K562 (cell line): ENCODE measurements around the gene YTHDF1. TPM values are rescaled to one million over a fixed set of nuclear protein-coding genes. Genes with fewer than 3 reads are reported as not detected.
"Not testable (repeated sequence)": the region's sequence is repeated elsewhere in the genome, so short reads cannot be mapped to it uniquely, and the experiment has no call there.

ENCODE experiments used
- ATAC-seq: fragments of 200-7000 bp; cut with Tn5 transposase; 3 replicates; pipeline ENCODE4 v1.9.1; 2020; ENCODE audit warnings: moderate library complexity
- BruUV-seq: library from RNA; stranded (reverse); fragments of 400-500 nt; replicated peaks from 2 replicates; lab custom pipeline; 2021; lab: Mats Ljungman, UMichigan
- CTCF ChIA-PET: fragments of 300-600 bp; formaldehyde crosslinking; extraction: SDS; loops from one replicate; lab custom pipeline; 2021; ENCODE audit warnings: low intra/inter-chr PET ratio; lab: Yijun Ruan, JAX
- POLR2A ChIA-PET: fragments of 300-600, 350-650 bp; sonication (Branson Sonifier 250); formaldehyde crosslinking; extraction: SDS; loops from one replicate; lab custom pipeline; 2021; ENCODE audit warnings: antibody characterized with exemption, inconsistent platforms; lab: Yijun Ruan, JAX
- DNase-seq, 4 experiments: peaks; one replicate each; pipeline versions ENCODE4 v3.0.0 to v3.0.0-alpha.2; 2011 to 2018; ENCODE audit warnings: low spot score in 3 of 4, mixed read lengths in 3 of 4; ENCODE audit errors: extremely low read depth in 1 of 4
- FAIRE-seq: peaks from 2 replicates; lab custom pipeline; 2011; peaks lifted over from hg19 to GRCh38; lab: Jason Lieb, UNC
- H2AFZ ChIP-seq: 2 replicates; pipeline ENCODE4 v1.6.0; 2011; ENCODE audit warnings: low read depth, low read length, control low read depth, inconsistent platforms
- H3K27ac ChIP-seq: fragments of 200-600 bp; 3 replicates; pipeline ENCODE4 v1.8.0; 2011; ENCODE audit warnings: low read depth, mild to moderate bottlenecking, control low read depth, inconsistent platforms, low read length, moderate library complexity, mixed read lengths; ENCODE audit errors: extremely low read depth
- H3K27me3 ChIP-seq, 2 experiments: fragments of 300-600 bp in 1 of 2; 2 replicates in 1 of 2; 3 replicates in 1 of 2; pipeline versions ENCODE4 v1.6.0 to v1.8.0; 2011; ENCODE audit warnings: inconsistent platforms in 2 of 2, low read length in 2 of 2, mild to moderate bottlenecking in 1 of 2, mixed read lengths in 1 of 2, moderate library complexity in 1 of 2; ENCODE audit not compliant: control insufficient read depth in 2 of 2, insufficient read depth in 2 of 2
- H3K36me3 ChIP-seq: fragments of 300-600 bp; 3 replicates; pipeline ENCODE4 v1.8.0; 2011; ENCODE audit warnings: mild to moderate bottlenecking, low read length, inconsistent platforms; ENCODE audit not compliant: control insufficient read depth, insufficient read depth
- H3K4me1 ChIP-seq, 2 experiments: fragments of 200-600 bp in 1 of 2; replicated peaks in 1 of 2; 2 replicates in 1 of 2; 3 replicates in 1 of 2; pipeline versions ENCODE4 v1.5.1 to v1.8.0; 2011; ENCODE audit warnings: inconsistent platforms in 2 of 2, low read length in 2 of 2, mild to moderate bottlenecking in 1 of 2, mixed read lengths in 1 of 2, moderate library complexity in 1 of 2; ENCODE audit not compliant: control insufficient read depth in 2 of 2, insufficient read depth in 2 of 2
- H3K4me2 ChIP-seq: 2 replicates; pipeline ENCODE4 v1.6.1; 2011; ENCODE audit warnings: low read length, control low read depth, inconsistent platforms, mixed read lengths; ENCODE audit not compliant: insufficient read depth
- H3K4me3 ChIP-seq: fragments of 200-600 bp; sonication (generic), shearing (Covaris generic); 2 replicates; pipeline ENCODE4 v1.5.1; 2016; ENCODE audit warnings: control low read depth, inconsistent platforms
- H3K79me2 ChIP-seq: fragments of 200-600 bp; 3 replicates; pipeline ENCODE4 v1.8.0; 2011; ENCODE audit warnings: low read length, inconsistent platforms; ENCODE audit not compliant: control insufficient read depth, insufficient read depth
- H3K9ac ChIP-seq, 2 experiments: 2 replicates each; pipeline versions ENCODE4 v1.6.0 to v1.6.1; 2011; ENCODE audit warnings: low read depth in 2 of 2, low read length in 2 of 2, control low read depth in 1 of 2, inconsistent platforms in 1 of 2, mild to moderate bottlenecking in 1 of 2, mixed read lengths in 1 of 2; ENCODE audit not compliant: insufficient read depth in 1 of 2
- H3K9me1 ChIP-seq: one replicate; pipeline ENCODE4 v1.6.0; 2011; ENCODE audit warnings: inconsistent platforms, mild to moderate bottlenecking, low read length, moderate library complexity; ENCODE audit not compliant: control insufficient read depth, insufficient read depth
- H3K9me3 ChIP-seq: replicated peaks from 2 replicates; pipeline ENCODE4 v1.5.1; 2011; ENCODE audit warnings: low read depth, low read length, inconsistent platforms; ENCODE audit not compliant: control insufficient read depth, insufficient read depth
- H4K20me1 ChIP-seq: replicated peaks from 2 replicates; pipeline ENCODE4 v1.6.1; 2011; ENCODE audit warnings: low read length, inconsistent platforms, mixed read lengths; ENCODE audit not compliant: control insufficient read depth, insufficient read depth
- BRF2 ChIP-seq: IDR thresholded peaks from 3 replicates; pipeline ENCODE4 v1.6.1; 2011; ENCODE audit warnings: borderline replicate concordance, mild to moderate bottlenecking; ENCODE audit not compliant: insufficient read length, insufficient read depth
- GMEB1 ChIP-seq: fragments of 250-450 bp; sonication (Bioruptor Pico); IDR thresholded peaks from 2 replicates; pipeline ENCODE4 v1.4.0; 2020; ENCODE audit warnings: mild to moderate bottlenecking
- HDAC3 ChIP-seq: fragments of 450-650 bp; IDR thresholded peaks from 2 replicates; pipeline ENCODE4 v1.6.1; 2018; ENCODE audit warnings: borderline replicate concordance, mild to moderate bottlenecking, moderate library complexity; ENCODE audit not compliant: partially characterized antibody
- JUN ChIP-seq, 2 experiments: sonication (generic) in 1 of 2; formaldehyde crosslinking in 1 of 2; IDR thresholded peaks; 2 replicates each; pipeline versions ENCODE4 v1.6.1 to v1.8.0; 2012 to 2022; ENCODE audit warnings: borderline replicate concordance in 2 of 2, mild to moderate bottlenecking in 2 of 2, improper control_type of control experiment in 1 of 2, low read depth in 1 of 2, low read length in 1 of 2, missing genetic modification reagents in 1 of 2
- ZNF175 ChIP-seq: fragments of 200-800 bp; sonication (Bioruptor generic); IDR thresholded peaks from 2 replicates; pipeline ENCODE4 v1.6.1; 2016; ENCODE audit warnings: low read depth, mild to moderate bottlenecking, missing genetic modification characterization, missing compliant biosample characterization
- ZNF212 ChIP-seq: fragments of 450-650 bp; formaldehyde crosslinking; IDR thresholded peaks from 2 replicates; pipeline ENCODE4 v1.4.0; 2020; ENCODE audit warnings: mild to moderate bottlenecking
- WGBS: fragments of 100-300 bp; shearing (Covaris generic); methylation state at CpG from one replicate; pipeline ENCODE4 v1.1.6; 2016; ENCODE audit warnings: low coverage, mixed read lengths; ENCODE audit not compliant: insufficient coverage; ENCODE audit errors: missing lambda C conversion rate; 5-methylcytosine and 5-hydroxymethylcytosine counted together
- in situ Hi-C: fragments of 300-500 bp; cut with MboI; formaldehyde crosslinking; loops from 4 replicates; pipeline ENCODE4 v1.15.0; 2018; ENCODE audit warnings: inconsistent platforms, mixed read lengths
- intact Hi-C: fragments of 100-400 bp; cut with micrococcal nuclease; formaldehyde crosslinking; loops from 2 replicates; pipeline ENCODE4 v1.14.2; 2022
- polyA plus RNA-seq, 8 experiments: library from polyadenylated mRNA; depleted of rRNA in 4 of 8; stranded (reverse) in 5 of 8; unstranded in 3 of 8; fragments of >200 nt; fragmentation: Nextera tagmentation in 2 of 8; fragmentation: Illumina TruSeq in 1 of 8; extraction: Ambion mirVana in 2 of 8; extraction: Trizol in 1 of 8; gene quantifications; 2 replicates each; pipeline versions ENCODE4 v1.2.1 to v1.2.3, GENCODE V29; 2011 to 2014; ENCODE audit warnings: inconsistent platforms in 1 of 8, missing spikeins in 1 of 8
- total RNA-seq, 7 experiments: library from RNA; depleted of rRNA in 6 of 7; stranded (reverse); fragments of >200 nt in 6 of 7; fragmentation: Illumina TruSeq in 2 of 7; extraction: Trizol in 2 of 7; gene quantifications; 2 replicates each; pipeline versions ENCODE4 v1.2.1 to v1.2.3, GENCODE V29; 2011 to 2021; ENCODE audit warnings: low replicate concordance in 1 of 7

The YTHDF1 gene
- total and polyA plus RNA-seq, 9 of the 15 experiments (the other 6 are each of a cell fraction or from before 2014, with no cell fraction given), result 10.1 to 42.4 (median 27.8) TPM

GRCh38 chr20:63158352-63158751, 57.6 kb downstream of the YTHDF1 start:
- no peak for DNase-seq
- WGBS, result 0% methylated on average over 2 of the region's 2 CpGs
- Histone ChIP-seq H3K9ac (no peak overlapping the region), H2AFZ (no peak overlapping the region), H3K27ac (no peak overlapping the region)
- POLR2A ChIA-PET, result interaction anchor here (0.7 kb wide), 1 partner anchor 16 kb away, joined by 3 read pairs; no protein-coding TSS in a partner anchor
- no TSS peak for BruUV-seq
- TF ChIP-seq JUN (IDR thresholded peaks at IDR 0.05; ENCODE audit: borderline replicate concordance, low read depth, low read length), result no peak
- no peak for TF ChIP-seq JUN (CRISPR knock-in tag; IDR thresholded peaks at IDR 0.05; ENCODE audit: borderline replicate concordance)
- TF ChIP-seq HDAC3, result no peak
- TF ChIP-seq BRF2, result no peak
- no peak for TF ChIP-seq ZNF175 (CRISPR knock-in tag)
- TF ChIP-seq GMEB1, result no peak
- TF ChIP-seq ZNF212, result no peak
- TF ChIP-seq, all 486 proteins: peak for 0
- H3K9me1 ChIP-seq, result no peaks in the 10 kb centered on the region
- ATAC-seq (no peak), FAIRE-seq (no peak)
- no peak overlapping the region for H3K4me2 ChIP-seq
- CTCF ChIA-PET, result no interaction called here
- in situ Hi-C loops, result no loop called here
- H3K79me2 ChIP-seq, result no peaks in the 10 kb centered on the region
- no peaks in the 10 kb centered on the region for H3K4me1 ChIP-seq
- H3K36me3 ChIP-seq, result no peaks in the 10 kb centered on the region
- intact Hi-C loops, result no loop called here
- no peaks in the 10 kb centered on the region for H3K9me3 ChIP-seq
- H4K20me1 ChIP-seq, result no peaks in the 10 kb centered on the region; the same call in none of the 2 replicates
- H3K27me3 ChIP-seq, result peaks cover 11 to 73% of the 10 kb centered on the region in 2 experiments
- H3K4me3 ChIP-seq, result no peak overlapping the region

GRCh38 chr20:63157431-63157830, 58.5 kb downstream of the YTHDF1 start:
- intact Hi-C loops, DNase-seq: not testable (repeated sequence)
- WGBS, result 4% methylated on average over 8 of the region's 13 CpGs

More at GRCh38 chr20:63157431-63157830, 58.5 kb downstream of the YTHDF1 start:
- H3K9ac ChIP-seq, H3K36me3 ChIP-seq, H3K79me2 ChIP-seq, FAIRE-seq, H3K9me3 ChIP-seq, H2AFZ ChIP-seq, CTCF ChIA-PET, in situ Hi-C loops, H3K4me2 ChIP-seq, H3K4me1 ChIP-seq, H3K4me3 ChIP-seq, ATAC-seq, H4K20me1 ChIP-seq, BruUV-seq, H3K9me1 ChIP-seq, H3K27ac ChIP-seq: not testable (repeated sequence)
- H3K27me3 ChIP-seq, result peaks cover 12 to 74% of the 10 kb centered on the region in 2 experiments
- POLR2A ChIA-PET, result interaction anchor here (0.7 to 0.8 kb wide), 2 partner anchors 9 to 15 kb away, joined by 3 to 4 read pairs; no protein-coding TSS in a partner anchor
